ENCODE measurements around the gene MICOS13.

MICOS13 gene

DNA sequence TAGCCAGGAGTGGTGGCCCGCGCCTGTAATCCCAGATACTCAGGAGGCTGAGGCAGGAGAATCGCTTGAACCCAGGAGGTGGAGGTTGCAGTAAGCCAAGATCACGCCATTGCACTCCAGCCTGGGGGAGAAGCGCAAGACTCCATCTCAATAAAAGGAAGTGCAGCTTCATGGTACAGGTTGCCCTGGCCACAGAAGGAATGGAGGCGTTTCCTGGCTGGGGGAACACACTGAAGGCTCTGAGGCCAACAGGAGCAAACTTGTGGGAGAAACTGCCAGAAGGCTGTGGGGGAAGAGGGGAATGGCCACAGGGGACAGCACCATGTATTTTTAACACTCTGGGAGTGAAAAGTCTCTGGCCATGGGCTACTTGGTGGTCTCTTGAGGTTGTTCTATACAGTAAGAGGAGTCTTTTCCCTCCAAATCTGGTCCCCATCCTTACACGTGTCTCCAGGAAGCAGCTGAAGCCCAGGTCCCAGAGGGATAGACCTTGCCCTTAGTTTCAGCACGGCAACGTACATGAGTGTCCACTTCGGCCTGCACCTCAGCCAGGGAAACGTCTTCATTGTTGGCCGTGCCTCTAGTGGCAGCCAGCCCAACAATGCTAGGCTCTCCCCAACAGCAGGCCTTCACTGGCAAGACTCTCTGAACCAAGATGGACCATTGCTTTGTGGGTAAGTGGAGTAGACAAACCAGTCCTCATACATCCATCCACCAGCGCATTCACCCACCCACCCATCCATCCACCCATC, 7.4 kb downstream of the MICOS13 start:
- DNase-seq: no peak

DNA sequence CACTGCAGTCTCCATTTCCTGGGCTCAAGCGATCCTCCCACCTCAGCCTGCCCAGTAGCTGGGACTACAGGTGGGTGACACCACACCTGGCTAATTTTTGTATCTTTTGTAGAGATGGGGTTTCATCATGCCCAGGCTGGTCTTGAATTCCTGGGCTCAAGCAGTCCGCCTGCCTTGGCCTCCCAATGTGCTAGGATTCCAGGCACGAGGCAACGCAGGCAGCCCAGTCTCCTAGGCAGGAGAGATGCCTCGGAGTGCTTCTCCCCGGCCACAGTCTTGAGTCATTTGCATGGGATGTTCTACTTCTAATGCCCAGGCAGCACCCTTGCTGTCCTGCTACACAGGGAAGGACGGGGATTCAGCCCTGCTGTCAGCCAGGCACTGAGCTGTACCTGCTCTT, 8.7 kb downstream of the MICOS13 start:
- no peak for DNase-seq

GRCh38 chr19:5669212-5669611, 11.1 kb downstream of the MICOS13 start:
- no peak for DNase-seq

- DNase-seq: no peak
Measured at GRCh38 chr19:5667751-5668271, 12.5 kb downstream of the MICOS13 start.

- DNase-seq: no peak
Measured at GRCh38 chr19:5666921-5667610, 13.2 kb downstream of the MICOS13 start.

GRCh38 chr19:5665781-5666513, 14.4 kb downstream of the MICOS13 start:
- no peak for DNase-seq

- DNase-seq: no peak
Measured at GRCh38 chr19:5664515-5664914, 15.8 kb downstream of the MICOS13 start.

DNA sequence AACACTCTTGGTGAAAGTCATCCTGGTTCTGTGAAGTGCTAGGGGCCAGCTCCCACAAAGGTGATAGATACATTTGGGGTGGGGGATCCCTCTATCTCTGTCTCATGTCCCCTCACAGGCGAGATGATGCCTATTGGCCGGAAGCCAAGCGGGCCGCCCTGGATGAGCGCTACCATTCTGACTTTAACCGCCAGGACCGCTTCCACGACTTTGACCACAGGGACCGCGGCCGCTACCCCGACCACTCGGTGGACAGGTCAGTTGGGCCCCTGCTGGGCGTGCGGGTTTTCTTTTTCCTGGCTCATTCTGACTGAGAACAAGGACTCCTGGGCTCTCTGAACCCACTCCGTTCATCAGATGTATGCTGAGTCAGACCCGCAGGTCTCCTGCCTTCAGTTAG, 16.4 kb downstream of the MICOS13 start:
- DNase-seq: no peak

GRCh38 chr19:5661483-5661882, 18.8 kb downstream of the MICOS13 start:
- no peak for DNase-seq

- DNase-seq: no peak
Measured at GRCh38 chr19:5655412-5655811, 24.9 kb downstream of the MICOS13 start.

- DNase-seq: no peak
Measured at GRCh38 chr19:5654931-5655330, 25.4 kb downstream of the MICOS13 start.

GRCh38 chr19:5652261-5652660, 28.1 kb downstream of the MICOS13 start:
- DNase-seq: no peak

DNA sequence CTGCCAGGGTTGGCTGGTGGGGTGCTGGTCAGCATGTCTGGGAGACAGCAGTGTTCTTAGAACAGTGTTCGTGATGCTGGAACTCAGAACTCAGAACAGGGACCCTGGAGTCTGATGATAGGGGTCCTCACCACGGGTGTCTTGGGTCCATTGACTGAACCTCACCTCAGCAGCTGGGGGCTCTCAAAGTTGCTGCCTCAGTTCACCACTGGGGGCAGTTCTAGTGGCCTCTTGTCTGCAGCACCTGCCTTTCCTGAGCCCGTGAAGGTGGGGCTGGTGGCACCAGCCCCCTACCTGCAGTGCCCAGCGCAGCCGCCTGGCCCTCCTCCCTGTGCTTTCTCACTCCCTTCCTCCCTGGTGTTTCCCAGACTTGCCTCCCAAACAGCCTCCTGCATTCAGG, 29.0 kb downstream of the MICOS13 start:
- DNase-seq: no peak

GRCh38 chr19:5648464-5648863, 31.9 kb downstream of the MICOS13 start:
- DNase-seq: no peak

DNA sequence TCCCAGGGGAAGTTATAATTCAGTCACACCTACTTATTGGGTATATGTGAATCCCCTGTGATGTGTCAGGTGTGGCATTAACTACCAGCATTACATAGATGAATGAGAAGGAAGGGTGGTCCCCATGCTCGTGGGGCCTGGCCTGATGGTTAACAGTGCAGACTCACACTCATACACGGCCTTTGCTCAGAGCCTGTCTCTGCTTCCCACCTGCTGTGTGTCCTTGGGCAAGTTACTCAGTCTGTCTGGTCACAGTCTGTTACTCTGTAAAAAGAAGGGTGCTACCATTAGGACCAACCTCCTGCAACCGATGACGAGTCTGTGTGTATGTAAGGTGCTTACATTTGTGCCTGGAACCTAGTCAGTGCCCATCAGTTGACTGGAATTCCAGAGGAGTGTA, 33.6 kb downstream of the MICOS13 start:
- DNase-seq: no peak

- no peak for DNase-seq
Measured at GRCh38 chr19:5645409-5645808, 34.9 kb downstream of the MICOS13 start.

DNA sequence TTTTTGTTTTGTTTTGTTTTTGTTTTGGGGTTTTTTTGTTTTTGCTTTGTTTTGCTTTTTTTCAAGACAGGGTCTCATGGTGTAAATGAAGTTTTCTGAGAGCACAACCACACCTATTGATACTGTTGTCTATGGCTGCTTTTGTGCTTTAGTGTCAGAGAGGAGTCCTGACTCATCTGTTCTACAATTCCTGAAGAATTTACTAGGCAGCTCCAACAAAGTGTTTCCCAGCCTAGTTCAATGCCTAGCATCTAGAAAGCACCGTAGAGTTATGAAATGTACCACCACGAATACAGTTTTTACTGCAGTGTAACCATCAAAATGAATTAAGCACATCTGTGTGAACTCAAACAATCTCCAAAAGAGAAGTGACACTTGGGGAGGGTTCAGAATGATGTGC, 36.3 kb downstream of the MICOS13 start:
- DNase-seq: no peak

DNA sequence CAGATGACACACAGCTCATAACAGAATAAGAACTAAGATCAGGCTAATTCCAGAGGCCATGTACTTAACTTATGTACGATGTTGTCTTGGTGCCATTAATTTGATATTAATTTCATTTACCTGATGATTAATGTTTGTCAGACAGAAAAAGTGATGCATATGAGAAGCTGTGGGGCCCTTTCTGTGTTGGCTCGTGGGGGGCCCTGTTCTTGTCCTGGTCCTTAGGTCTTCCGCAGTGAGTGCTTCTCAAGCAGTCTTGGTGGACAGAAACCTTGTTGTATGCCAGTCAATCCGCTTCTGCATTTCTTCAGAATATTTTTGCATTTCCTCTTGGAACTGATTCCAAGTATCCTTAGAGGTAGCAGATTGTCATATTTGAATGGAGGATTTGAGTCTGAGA, 37.3 kb downstream of the MICOS13 start:
- DNase-seq: no peak

DNA sequence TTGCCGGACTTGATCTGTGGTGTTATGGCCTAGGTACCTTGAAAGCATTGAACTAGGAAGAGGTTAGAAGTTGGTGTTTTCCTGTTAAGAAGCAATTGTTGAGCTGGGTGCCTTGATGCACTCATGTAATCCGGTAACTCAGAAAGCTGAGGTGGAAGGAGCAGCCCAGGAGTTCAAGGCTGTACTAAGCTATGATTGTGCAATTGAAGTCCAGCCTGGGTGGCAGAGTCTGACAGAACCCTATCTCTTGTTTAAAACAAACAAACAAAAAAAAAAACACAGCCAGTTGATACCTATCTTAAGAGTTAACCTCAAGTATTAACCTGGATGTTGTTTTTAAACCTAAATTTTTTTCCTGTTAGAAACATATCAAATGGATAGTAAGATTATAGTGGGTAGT, 38.1 kb downstream of the MICOS13 start:
- no peak for DNase-seq

DNA sequence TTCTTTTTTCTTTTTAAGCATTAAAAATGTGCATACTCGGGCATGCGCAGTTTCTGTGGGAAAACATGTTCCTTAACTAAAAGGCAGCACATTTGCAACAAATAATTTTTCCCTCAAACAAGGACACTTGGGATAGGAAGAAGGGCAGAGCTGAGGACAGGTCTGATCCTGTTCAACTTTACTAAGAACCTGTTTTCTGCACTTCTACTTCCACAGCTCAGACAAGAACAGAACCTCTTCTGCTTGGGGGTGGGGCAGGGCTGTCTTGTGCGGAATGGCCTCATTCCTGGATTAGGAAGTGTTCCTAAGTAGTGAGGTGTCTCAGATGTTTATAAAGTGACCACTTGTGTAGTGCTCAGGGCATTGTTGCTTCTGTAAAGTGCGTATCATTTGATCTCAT, 39.1 kb downstream of the MICOS13 start:
- DNase-seq: no peak

DNA sequence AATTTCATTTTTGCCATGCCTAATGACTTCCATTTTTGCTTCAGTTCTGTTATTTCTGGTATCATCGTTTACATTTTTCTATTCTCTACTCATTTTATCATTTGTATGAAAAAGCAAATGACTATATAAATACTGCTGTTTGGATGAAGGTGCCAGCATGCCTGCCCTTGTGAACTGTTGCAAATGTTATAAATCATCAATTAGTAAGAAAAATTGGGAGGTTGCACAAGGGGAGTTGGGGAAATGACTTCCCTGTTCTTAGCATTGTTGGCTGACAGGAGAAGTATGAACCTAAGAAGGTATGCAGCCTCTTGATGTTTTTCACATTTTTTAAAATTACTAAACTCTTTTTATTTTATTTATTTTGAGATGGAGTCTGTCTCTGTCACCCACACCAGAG, 42.3 kb downstream of the MICOS13 start:
- no peak for DNase-seq

GRCh38 chr19:5635427-5635826, 44.9 kb downstream of the MICOS13 start:
- no peak for DNase-seq

GRCh38 chr19:5632657-5633056, 47.7 kb downstream of the MICOS13 start:
- DNase-seq: no peak
